T1000 (cell line): Measurements from ENCODE around the gene NAA60.
"Not testable (repeated sequence)": the region's sequence is repeated elsewhere in the genome, so short reads cannot be mapped to it uniquely, and the experiment has no call there.

ENCODE experiments used
- DNase-seq: peaks from one replicate; lab custom pipeline; 2025; ENCODE audit warnings: mixed read lengths; lab: John Stamatoyannopoulos, UW

The NAA60 gene

GRCh38 chr16:3484318-3485096 is 41.0 kb downstream of the NAA60 start:
- no peak for DNase-seq

DNA sequence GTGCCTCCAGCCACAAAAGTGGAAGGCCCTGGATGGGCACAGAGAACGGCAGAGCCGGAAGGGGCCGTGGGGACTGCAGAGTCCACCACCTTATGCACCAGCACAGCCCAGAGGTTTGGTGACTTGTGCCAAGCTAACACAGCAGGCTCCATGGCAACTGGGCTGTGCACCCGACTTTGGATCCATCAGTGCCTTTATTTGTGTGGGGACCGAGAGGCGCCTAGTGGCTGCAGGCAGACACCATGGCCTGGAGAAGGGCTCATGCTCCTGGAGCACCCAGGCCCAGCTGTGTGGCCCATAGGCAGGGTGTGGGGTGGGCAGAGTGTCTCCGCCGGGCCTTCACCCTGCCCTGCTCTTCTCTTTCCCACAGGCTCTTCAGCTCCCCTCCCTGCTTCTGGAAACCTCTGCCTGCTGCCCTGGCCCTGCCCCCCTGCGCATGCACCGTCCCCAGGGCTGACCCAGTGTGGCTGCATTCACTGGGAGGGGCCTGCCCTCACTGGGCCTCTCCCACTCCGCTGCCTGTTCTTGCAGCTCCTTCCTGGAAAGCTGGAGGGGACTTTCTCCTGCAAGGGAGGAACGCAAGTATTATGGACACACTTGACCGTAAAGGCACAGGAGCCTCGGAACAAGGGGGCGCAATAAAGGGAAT is 41.7 kb downstream of the NAA60 start:
- DNase-seq: no peak

GRCh38 chr16:3485821-3486505 is 42.5 kb downstream of the NAA60 start:
- DNase-seq: no peak

GRCh38 chr16:3486506-3487215 is 43.2 kb downstream of the NAA60 start:
- DNase-seq: no peak

- no peak for DNase-seq
These were observed 44.3 kb downstream of the NAA60 start for GRCh38 chr16:3487521-3488410.

DNA sequence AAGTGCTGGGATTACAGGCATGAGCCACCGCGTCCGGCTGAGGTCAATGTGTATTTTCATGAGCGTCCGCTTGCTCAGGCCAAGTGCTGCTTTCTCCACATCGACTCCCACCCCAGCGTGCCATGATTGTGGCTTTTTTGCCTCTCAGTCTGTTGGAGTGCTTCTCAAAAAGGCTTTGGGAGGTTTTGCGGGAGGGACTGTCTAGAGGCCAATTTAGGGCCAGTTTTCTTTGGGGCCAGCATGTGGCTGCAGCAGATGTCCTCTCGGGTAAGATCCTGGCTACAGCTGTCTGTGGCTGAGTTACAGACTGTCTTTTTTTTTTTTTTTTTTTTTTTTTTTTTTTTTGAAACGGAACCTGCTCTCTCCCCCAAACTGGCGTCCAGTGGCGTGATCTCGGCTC is 45.3 kb downstream of the NAA60 start:
- DNase-seq: no peak

DNA sequence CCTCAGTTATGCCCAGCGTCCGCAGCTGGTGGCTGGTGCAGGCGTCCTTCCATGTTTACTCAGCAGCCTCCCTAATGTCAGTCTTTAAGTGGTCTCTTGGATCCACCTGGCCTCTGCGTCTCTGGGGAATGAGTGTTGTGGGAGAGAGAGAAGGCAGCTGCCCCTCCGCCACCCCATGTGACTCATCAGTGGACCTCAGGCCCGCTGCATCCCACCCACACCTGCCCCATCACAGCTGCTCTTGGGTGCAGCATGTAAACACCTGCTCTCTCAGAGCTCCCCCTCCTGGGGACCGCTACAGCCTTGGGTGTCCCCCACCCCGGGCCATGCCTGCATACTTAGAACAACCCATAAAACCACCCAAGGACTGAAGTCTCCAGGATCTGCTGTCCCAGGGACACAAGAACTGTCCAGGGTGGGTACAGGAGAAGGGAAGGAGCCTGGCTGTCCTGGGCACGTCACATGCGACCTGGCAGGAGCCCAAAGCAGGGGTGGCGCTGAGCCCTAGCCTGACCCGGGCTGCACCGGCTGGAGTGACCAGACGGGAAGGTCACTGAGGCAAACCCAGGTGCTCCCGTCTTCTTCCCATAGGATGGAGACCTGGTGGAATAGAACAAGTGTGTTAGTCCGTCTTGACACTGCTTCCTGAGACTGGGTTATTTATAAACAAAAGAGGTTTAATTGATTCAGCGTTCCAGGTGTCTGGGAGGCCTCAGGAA is 47.6 kb downstream of the NAA60 start:
- no peak for DNase-seq

- no peak for DNase-seq
These were observed 48.9 kb downstream of the NAA60 start for GRCh38 chr16:3492356-3492755.

GRCh38 chr16:3494386-3494973 is 51.0 kb downstream of the NAA60 start:
- DNase-seq: no peak

- DNase-seq: no peak
These were observed 51.7 kb downstream of the NAA60 start, which contains the start of gene C16orf90 for GRCh38 chr16:3495176-3495575. TSS of gene C16orf90 (minus strand) at chr16:3495489. CDS start at chr16:3495421, 68 bp downstream.

- DNase-seq: no peak
These were observed 52.9 kb downstream of the NAA60 start for GRCh38 chr16:3496386-3496785.

GRCh38 chr16:3497771-3498170 is 54.3 kb downstream of the NAA60 start:
- no peak for DNase-seq

DNA sequence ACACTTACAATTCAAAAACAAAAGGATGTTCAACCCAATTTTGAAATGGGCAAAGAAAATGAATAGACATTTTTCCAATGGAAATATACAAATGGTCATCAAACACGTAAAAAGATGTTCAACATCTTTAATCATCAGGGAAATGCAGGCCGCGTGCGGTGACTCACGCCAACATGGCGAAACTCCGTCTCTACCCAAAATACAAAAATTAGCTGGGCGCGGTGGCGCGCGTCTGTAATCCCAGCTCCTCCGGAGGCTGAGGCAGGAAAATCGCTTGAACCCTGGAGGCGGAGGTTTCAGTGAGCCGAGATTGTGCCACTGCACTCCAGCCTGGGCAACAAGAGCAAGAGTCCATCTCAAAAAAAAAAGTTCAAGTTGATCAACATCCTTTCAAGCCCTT is 55.5 kb downstream of the NAA60 start:
- DNase-seq: no peak

GRCh38 chr16:3501412-3501761 is 57.9 kb downstream of the NAA60 start:
- not testable (repeated sequence) for DNase-seq

DNA sequence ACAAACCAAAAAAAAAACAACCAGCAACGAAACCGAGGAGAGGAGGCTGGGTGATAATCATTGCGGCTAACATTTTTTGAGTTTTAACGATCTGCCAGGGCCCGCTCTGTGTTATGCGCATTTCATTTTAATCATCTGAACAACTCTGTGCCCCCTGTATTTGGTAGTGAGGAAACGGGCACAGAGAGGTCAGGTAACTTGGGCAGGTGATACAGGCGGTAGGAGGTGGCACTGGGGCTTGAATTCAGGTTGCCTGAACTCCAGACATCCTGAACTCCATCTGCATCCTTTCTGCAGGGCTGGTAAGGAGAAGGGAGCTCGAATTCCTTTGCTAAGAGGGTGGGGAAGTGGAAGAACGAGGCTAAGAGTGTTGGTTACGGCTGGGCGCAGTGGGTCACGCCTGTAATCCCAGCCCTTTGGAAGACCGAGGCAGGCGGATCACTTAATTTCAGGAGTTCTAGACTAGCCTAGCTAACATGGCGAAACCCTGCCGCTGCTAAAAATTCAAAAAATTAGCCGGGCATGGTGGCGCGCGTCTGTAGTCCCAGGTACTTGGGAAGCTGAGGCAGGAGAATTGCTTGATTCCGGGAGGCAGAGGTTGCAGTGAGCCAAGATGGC is 58.4 kb downstream of the NAA60 start:
- no peak for DNase-seq

GRCh38 chr16:3503523-3503922 is 60.0 kb downstream of the NAA60 start:
- DNase-seq: no peak

DNA sequence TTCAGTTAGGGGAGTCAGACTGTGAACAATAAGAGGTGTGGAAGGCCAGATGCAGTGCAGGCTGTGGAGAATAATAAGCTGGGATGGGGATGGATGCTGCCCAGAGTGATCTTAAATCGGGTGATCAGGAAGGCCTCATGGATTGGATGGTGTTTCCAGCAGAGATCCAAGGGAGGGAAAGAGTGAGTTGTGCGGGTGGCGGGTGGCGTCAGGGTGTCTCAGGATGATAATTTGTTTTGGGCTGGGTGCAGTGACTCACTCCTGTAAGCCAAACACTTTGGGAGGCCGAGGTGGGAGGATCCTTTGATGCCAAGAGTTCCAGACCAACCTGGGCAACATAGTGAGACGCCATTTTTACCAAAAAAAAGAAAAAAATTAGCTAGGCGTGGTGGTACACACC is 65.3 kb downstream of the NAA60 start:
- no peak for DNase-seq

DNA sequence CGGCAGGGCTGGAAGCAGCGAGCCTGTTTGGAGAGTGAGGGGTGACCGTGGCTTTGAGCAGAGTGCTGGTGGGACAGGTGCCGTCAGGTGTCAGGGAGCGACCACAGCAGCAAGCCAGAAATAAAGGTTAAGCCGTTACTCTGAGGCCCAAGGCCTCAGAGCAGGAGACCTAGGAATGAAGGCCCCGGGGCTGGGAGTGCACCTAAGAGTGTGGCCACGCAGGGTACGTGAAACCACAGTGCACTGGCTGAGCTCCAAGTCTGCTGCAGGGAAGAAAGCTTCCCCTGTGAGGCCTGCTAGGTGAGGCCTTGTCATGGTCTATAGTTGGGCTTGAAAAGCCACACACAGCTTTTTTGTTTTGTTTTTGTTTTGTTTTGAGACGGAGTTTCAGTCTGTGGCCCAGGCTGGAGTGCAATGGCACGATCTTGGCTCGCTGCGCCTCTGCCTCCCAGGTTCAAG is 66.0 kb downstream of the NAA60 start:
- DNase-seq: no peak

GRCh38 chr16:3510416-3510815 is 66.9 kb downstream of the NAA60 start:
- DNase-seq: no peak
